ENCODE measurements around the gene DPM1.

Gene DPM1

DNA sequence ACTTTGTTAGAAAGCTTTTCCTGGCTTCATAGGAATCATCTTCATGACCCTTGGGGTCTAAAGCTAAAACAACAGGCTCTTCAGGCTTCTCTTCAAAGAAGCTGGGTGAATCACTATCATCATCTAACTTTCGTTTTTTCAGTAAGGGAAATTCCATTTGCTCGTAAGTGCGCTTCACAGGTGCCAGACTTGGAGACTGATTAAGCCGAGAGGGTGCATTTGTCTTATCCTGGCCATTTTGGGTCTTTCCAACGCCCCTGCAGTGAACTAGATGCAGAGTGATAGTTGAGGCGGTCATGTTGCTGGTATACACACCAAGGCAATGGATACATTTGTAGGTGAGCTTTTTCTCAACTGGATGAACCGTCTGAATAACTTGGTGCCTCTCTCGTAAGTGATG is 65.9 kb downstream of the DPM1 start:
- no peak for DNase-seq

DNA sequence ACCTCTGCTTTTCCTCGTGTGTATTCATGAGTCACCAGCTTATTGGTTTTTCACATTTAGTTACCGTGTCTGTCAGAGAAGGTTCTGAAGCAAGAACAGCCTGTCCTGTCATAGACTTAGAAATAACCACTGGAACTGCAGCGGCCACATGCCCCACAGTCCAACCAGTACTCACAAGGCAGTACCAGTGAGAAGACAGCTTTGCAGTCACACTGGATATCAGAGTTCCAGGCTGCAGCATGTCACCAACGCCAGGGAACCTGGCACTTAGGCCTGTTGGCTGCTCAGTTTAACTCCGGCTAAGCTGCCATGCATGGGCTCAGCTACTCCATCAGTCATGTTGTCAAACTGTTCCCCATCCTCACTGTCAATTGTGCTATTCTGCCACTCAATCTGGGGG is 67.2 kb downstream of the DPM1 start:
- DNase-seq, result no peak

DNA sequence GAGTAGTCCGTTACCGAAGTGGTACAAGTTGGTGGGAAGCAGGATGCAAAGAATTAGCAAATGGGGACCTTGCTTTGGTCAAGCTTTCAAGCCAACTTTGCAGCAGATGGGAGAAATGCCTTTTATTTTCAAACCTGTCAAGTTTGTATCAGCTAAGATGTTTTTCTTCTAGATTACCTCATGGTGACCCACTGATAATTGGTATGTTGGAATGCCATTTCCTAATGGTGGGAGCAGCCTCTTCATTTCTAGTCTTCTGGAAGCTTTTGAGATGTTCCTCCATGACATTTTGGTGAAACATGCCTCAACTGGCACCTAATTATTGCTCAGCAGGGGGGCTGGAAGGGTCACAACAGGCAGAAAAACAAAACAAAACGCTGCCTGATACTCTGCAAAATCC is 70.8 kb downstream of the DPM1 start:
- no peak for DNase-seq

DNA sequence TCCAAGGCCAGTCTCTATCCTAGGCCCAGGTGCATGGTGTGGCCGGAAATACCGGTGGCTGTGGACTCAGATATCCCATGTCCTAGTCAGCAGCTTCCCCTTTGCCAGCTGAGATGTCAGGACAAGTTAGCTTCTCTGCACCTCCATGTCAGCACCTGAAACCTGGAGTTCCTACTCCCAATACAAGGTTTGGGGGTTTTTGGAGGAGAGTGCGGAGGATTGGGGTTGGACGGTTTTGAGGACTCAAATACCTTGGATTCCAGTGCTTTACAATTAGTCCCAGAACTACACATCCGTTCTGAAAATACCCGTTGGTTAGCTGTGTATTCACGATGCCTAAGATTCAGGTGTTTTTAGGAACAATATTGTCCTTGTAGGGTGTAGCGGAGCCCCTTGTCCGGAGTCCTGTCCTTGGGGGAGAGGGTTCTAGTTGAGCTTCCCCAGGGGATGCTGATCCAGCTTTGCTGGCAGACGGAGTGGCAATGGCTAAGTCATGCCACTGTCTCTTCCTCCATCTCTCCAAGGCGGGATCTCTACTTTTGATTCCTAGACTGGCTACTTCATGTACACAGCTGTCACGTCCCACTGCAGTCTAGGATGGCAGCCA is 72.0 kb downstream of the DPM1 start:
- DNase-seq, result no peak

DNA sequence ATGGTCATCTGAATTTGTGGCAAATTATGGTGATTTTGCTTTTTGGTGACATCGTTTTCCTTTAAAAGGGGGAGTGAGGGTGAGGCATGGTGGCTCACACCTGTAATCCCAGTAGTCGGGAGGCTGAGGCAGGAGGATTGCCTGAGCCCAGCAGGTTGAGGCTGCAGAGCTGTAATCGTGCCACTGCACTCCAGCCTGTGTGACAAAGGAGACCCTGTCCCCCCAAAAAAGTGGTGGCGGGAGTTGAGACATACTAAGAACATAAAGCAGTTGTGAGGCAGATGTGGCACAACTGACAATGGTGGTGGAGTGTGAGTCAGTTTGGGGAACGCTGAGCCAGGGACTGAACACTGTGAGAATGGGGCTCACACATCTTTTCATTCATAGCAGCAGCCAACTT is 72.6 kb downstream of the DPM1 start:
- no peak for DNase-seq

DNA sequence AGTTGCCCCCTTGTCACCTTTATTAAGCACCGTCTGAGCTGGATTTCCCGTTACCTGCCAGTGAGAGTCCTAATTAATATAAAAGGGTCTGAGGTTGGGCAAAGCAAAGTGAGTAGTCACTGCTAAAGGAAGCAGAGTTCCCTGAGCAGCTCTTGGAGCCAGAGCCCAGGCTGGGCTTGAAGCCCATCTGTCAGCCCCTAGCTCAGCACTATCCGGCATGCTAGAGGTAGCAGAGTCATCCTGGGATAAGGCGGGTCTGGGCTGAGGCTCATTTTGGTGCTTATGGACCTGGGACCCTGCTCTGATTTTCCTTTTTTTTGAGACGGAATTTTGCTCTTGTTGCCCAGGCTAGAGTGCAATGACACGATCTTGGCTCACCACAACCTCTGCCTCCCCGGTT is 73.3 kb downstream of the DPM1 start:
- DNase-seq, result no peak
